ENCODE data around the gene ZSCAN5A. TPM values are rescaled to one million over a fixed set of nuclear protein-coding genes. Genes with fewer than 3 reads are reported as not detected.
"Not testable (repeated sequence)": the region's sequence is repeated elsewhere in the genome, so short reads cannot be mapped to it uniquely, and the experiment has no call there.

ZSCAN5A gene
- total and polyA plus RNA-seq, 2 experiments from 2014 or later, result 4.2 to 4.4 TPM

DNA sequence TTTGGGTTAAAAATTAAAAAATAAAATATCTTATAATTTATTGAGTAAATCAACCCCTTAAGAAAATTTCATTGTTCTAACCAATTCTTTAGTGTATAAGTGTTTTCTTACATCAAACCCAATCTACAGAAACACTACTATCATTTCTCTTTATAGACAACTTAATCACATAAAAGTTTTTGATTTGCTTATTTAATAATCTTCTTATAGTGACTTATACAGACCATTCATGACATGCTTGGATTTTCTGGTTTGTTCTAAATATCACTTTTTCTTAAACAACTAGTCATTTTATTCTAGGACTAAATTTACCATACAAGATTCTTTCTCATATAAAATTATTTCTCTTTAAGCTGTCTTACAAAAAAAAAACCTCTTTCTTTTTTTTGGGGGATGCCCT, 27.3 kb upstream of the ZSCAN5A start:
- Histone ChIP-seq H3K27me3 (replicated peaks; ENCODE audit: insufficient read depth) (no peaks in the 10 kb centered on the region), H3K27ac (no peak overlapping the region), H4K20me1 (ENCODE audit: insufficient read depth) (no peaks in the 10 kb centered on the region), H3K9ac (no peak overlapping the region), H3K9me2 (ENCODE audit: insufficient read depth) (no peaks in the 10 kb centered on the region), H2AFZ (no peak overlapping the region), H3K4me3 (no peak overlapping the region), H3F3A (ENCODE audit: insufficient read depth) (no peaks in the 10 kb centered on the region), H3K4me2 (ENCODE audit: unreplicated experiment) (no peak overlapping the region), H3K36me3 (ENCODE audit: low read depth) (no peaks in the 10 kb centered on the region), H3K4me1 (ENCODE audit: insufficient read depth) (no peaks in the 10 kb centered on the region), H3K9me3 (ENCODE audit: low read depth) (no peaks in the 10 kb centered on the region), H3K79me2 (ENCODE audit: insufficient read depth) (no peaks in the 10 kb centered on the region)
- in situ Hi-C loops (cut with MboI), result no loop called here
- TF ChIP-seq EZH2phosphoT487 (IDR thresholded peaks at IDR 0.05; ENCODE audit: insufficient read depth, low read depth), result no peak
- TF ChIP-seq EZH2 (IDR thresholded peaks at IDR 0.05; ENCODE audit: insufficient read depth, poor library complexity, severe bottlenecking), result no peak
- no peak for DNase-seq

DNA sequence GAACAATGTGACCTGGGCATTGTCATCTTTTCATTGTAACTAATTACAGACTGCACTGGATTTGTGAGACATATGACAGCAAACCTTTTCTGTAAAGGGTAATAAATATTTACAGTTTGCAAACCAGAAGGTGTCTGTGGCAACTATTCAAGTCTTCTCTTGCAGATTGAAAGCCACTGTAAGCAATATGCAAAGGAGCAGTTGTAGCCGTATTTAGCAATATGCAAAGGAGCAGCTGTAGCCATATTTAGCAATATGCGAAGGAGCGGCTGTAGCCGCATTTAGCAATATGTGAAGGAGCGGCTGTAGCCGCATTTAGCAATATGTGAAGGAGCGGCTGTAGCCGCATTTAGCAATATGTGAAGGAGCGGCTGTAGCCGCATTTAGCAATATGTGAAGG, 24.4 kb upstream of the ZSCAN5A start:
- H3K9me2 ChIP-seq (ENCODE audit: insufficient read depth); H3K27ac ChIP-seq; H4K20me1 ChIP-seq (ENCODE audit: insufficient read depth); H3K36me3 ChIP-seq (ENCODE audit: low read depth); H3K4me1 ChIP-seq (ENCODE audit: insufficient read depth); H3K4me3 ChIP-seq; H3F3A ChIP-seq (ENCODE audit: insufficient read depth); H3K9ac ChIP-seq; H3K4me2 ChIP-seq (ENCODE audit: unreplicated experiment); DNase-seq; H3K27me3 ChIP-seq (replicated peaks; ENCODE audit: insufficient read depth); H3K79me2 ChIP-seq (ENCODE audit: insufficient read depth); in situ Hi-C loops (cut with MboI); H3K9me3 ChIP-seq (ENCODE audit: low read depth); H2AFZ ChIP-seq: not testable (repeated sequence)
- 94% methylated on average over 8 of the region's 10 CpGs for WGBS, 2 experiments (ENCODE audit: low coverage in 1 of 2, low lambda C conversion rate in 2 of 2, missing lambda C conversion rate in 2 of 2)

DNA sequence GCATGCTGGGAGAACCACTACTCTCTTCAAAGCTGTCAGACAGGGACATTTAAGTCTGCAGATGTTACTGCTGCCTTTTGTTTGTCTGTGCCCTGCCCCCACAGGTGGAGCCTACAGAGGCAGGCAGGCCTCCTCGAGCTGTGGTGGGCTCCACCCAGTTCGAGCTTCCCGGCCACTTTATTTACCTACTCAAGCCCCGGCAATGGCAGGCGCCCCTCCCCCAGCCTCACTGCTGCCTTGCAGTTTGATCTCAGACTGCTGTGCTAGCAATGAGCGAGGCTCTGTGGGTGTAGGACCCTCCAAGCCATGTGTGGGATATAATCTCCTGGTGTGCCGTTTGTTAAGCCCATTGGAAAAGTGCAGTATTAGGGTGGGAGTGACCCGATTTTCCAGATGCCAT, 22.4 kb upstream of the ZSCAN5A start:
- H3K4me3 ChIP-seq; in situ Hi-C loops (cut with MboI); H3K9ac ChIP-seq: not testable (repeated sequence)

DNA sequence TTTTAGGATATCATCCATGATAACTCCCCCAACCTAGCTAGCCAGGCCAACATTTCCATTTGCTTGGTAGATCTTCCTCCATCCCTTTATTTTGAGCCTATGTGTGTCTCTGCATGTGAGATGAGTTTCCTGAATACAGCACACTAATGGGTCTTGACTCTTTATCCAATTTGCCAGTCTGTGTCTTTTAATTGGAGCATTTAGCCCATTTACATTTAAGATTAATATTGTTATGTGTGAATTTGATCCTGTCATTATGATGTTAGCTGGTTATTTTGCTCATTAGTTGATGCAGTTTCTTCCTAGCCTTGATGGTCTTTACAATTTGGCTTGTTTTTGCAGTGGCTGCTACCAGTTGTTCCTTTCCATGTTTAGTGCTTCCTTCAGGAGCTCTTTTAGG, 20.7 kb upstream of the ZSCAN5A start:
- H2AFZ ChIP-seq; in situ Hi-C loops (cut with MboI); H3K4me2 ChIP-seq (ENCODE audit: unreplicated experiment); DNase-seq; H3K4me1 ChIP-seq (ENCODE audit: insufficient read depth); H3K9me2 ChIP-seq (ENCODE audit: insufficient read depth); H3K36me3 ChIP-seq (ENCODE audit: low read depth); H3K27me3 ChIP-seq (replicated peaks; ENCODE audit: insufficient read depth); H3K79me2 ChIP-seq (ENCODE audit: insufficient read depth); H4K20me1 ChIP-seq (ENCODE audit: insufficient read depth); H3K9ac ChIP-seq; H3F3A ChIP-seq (ENCODE audit: insufficient read depth); H3K9me3 ChIP-seq (ENCODE audit: low read depth); H3K4me3 ChIP-seq; H3K27ac ChIP-seq: not testable (repeated sequence)

More for the DNA sequence above, 22.4 kb upstream of the ZSCAN5A start:
- not testable (repeated sequence) for H3K9me2 ChIP-seq (ENCODE audit: insufficient read depth); H3K27me3 ChIP-seq (replicated peaks; ENCODE audit: insufficient read depth); H2AFZ ChIP-seq; H3K36me3 ChIP-seq (ENCODE audit: low read depth); H4K20me1 ChIP-seq (ENCODE audit: insufficient read depth); H3K4me1 ChIP-seq (ENCODE audit: insufficient read depth); H3K79me2 ChIP-seq (ENCODE audit: insufficient read depth); H3K4me2 ChIP-seq (ENCODE audit: unreplicated experiment); H3F3A ChIP-seq (ENCODE audit: insufficient read depth); H3K9me3 ChIP-seq (ENCODE audit: low read depth); H3K27ac ChIP-seq; DNase-seq
- WGBS, 2 experiments (ENCODE audit: low coverage in 1 of 2, low lambda C conversion rate in 2 of 2, missing lambda C conversion rate in 2 of 2), result 48 to 50% methylated on average over 7 to 8 of the region's 8 CpGs

DNA sequence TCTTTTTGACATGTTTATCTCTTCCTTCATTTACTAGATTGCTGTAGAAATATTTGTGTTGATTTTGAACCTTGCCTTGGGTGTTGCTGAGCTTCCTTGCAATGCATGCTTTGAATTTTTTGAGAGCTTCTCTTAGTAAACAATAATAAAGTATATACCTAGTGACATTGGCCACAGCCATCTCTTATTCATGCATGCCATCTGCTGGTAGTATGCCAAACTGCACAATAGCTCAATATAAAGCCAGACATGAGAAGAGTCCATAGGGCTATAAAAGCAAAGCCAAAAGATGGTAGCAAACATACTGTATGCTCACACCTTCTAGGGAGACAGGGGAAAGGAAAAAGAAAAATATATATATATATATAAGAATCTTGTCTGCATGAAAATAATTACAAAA, 18.9 kb upstream of the ZSCAN5A start:
- Histone ChIP-seq H3K27ac (no peak overlapping the region), H3K4me3 (no peak overlapping the region), H3K9ac (no peak overlapping the region), H3K79me2 (ENCODE audit: insufficient read depth) (no peaks in the 10 kb centered on the region), H3K9me3 (ENCODE audit: low read depth) (no peaks in the 10 kb centered on the region), H3K4me2 (ENCODE audit: unreplicated experiment) (no peak overlapping the region), H3F3A (ENCODE audit: insufficient read depth) (no peaks in the 10 kb centered on the region), H2AFZ (no peak overlapping the region), H3K27me3 (replicated peaks; ENCODE audit: insufficient read depth) (no peaks in the 10 kb centered on the region), H3K36me3 (ENCODE audit: low read depth) (no peaks in the 10 kb centered on the region), H3K9me2 (ENCODE audit: insufficient read depth) (no peaks in the 10 kb centered on the region), H4K20me1 (ENCODE audit: insufficient read depth) (no peaks in the 10 kb centered on the region), H3K4me1 (ENCODE audit: insufficient read depth) (no peaks in the 10 kb centered on the region)
- in situ Hi-C loops (cut with MboI), result no loop called here
- no peak for TF ChIP-seq EZH2phosphoT487 (IDR thresholded peaks at IDR 0.05; ENCODE audit: insufficient read depth, low read depth)
- TF ChIP-seq EZH2 (IDR thresholded peaks at IDR 0.05; ENCODE audit: insufficient read depth, poor library complexity, severe bottlenecking), result no peak
- peak; percentile 75 for DNase-seq

Data from GM23248 (cell line).